GM12878 (cell line): ENCODE results near the gene H6PD. TPM values are rescaled to one million over a fixed set of nuclear protein-coding genes. Genes with fewer than 3 reads are reported as not detected.

Experiments used
- ATAC-seq: fragments of 200-7000 bp; cut with Tn5 transposase; 3 replicates; pipeline ENCODE4 v1.9.1; 2020; ENCODE audit warnings: mild to moderate bottlenecking, moderate library complexity
- BruUV-seq: library from RNA; stranded (reverse); fragments of 400-500 nt; replicated peaks from 2 replicates; lab custom pipeline; 2021; lab: Mats Ljungman, UMichigan
- CTCF ChIA-PET: fragments of 300-600 bp; sonication (Branson Sonifier 250); formaldehyde crosslinking; extraction: SDS; loops from one replicate; lab custom pipeline; 2021; ENCODE audit warnings: inconsistent platforms; lab: Yijun Ruan, JAX
- POLR2A ChIA-PET: fragments of 350-600 bp; formaldehyde crosslinking; extraction: SDS; loops from one replicate; lab custom pipeline; 2021; ENCODE audit warnings: inconsistent platforms; lab: Charles Lee
- RAD21 ChIA-PET: fragments of 300-600 bp; sonication (Branson Sonifier 250); formaldehyde crosslinking; loops from one replicate; lab custom pipeline; 2023; ENCODE audit warnings: antibody characterized with exemption; ENCODE audit not compliant: unreplicated experiment; lab: Charles Lee
- SMC1A ChIA-PET: fragments of 300-600 bp; sonication (Branson Sonifier 250); formaldehyde crosslinking; loops from one replicate; lab custom pipeline; 2023; ENCODE audit not compliant: unreplicated experiment, uncharacterized antibody; lab: Charles Lee
- DNase-seq: peaks from one replicate; pipeline ENCODE4 v3.0.0-alpha.2; 2011; ENCODE audit warnings: low read depth, low spot score
- FAIRE-seq: peaks from 3 replicates; lab custom pipeline; 2011; peaks lifted over from hg19 to GRCh38; lab: Jason Lieb, UNC
- H2AFZ ChIP-seq: 2 replicates; pipeline ENCODE4 v1.6.0; 2011; ENCODE audit warnings: low read depth, low read length, control low read depth; ENCODE audit not compliant: control insufficient read depth
- H3K27ac ChIP-seq: 2 replicates; pipeline ENCODE4 v1.5.1; 2011; ENCODE audit warnings: control low read depth; ENCODE audit not compliant: control insufficient read depth, insufficient read depth
- H3K27me3 ChIP-seq, 2 experiments: replicated peaks in 1 of 2; 2 replicates each; pipeline versions ENCODE4 v1.6.0 to v1.6.1; 2011; ENCODE audit warnings: low read length in 1 of 2; ENCODE audit not compliant: control insufficient read depth in 2 of 2, insufficient read depth in 2 of 2
- H3K36me3 ChIP-seq, 2 experiments: 2 replicates each; pipeline ENCODE4 v1.5.1; 2011; ENCODE audit warnings: low read length in 1 of 2; ENCODE audit not compliant: control insufficient read depth in 2 of 2, insufficient read depth in 2 of 2
- H3K4me1 ChIP-seq: 2 replicates; pipeline ENCODE4 v1.6.1; 2011; ENCODE audit warnings: mild to moderate bottlenecking, low read length, moderate library complexity, mixed read lengths; ENCODE audit not compliant: control insufficient read depth, insufficient read depth
- H3K4me2 ChIP-seq: 2 replicates; pipeline ENCODE4 v1.6.0; 2011; ENCODE audit warnings: control low read depth; ENCODE audit not compliant: control insufficient read depth, insufficient read depth
- H3K4me3 ChIP-seq: fragments of 200-600 bp; sonication (generic); 2 replicates; pipeline ENCODE4 v1.5.1; 2016
- H3K79me2 ChIP-seq: 2 replicates; pipeline ENCODE4 v1.6.0; 2011; ENCODE audit warnings: low read length; ENCODE audit not compliant: control insufficient read depth, insufficient read depth
- H3K9ac ChIP-seq: 2 replicates; pipeline ENCODE4 v1.8.0; 2011; ENCODE audit warnings: low read length, control low read depth, mixed read lengths; ENCODE audit not compliant: control insufficient read depth, insufficient read depth
- H3K9me3 ChIP-seq: replicated peaks from 3 replicates; pipeline ENCODE4 v1.5.1; 2011; ENCODE audit warnings: mild to moderate bottlenecking, low read length; ENCODE audit not compliant: control insufficient read depth, insufficient read depth
- H4K20me1 ChIP-seq: 2 replicates; pipeline ENCODE4 v1.6.0; 2011; ENCODE audit not compliant: control insufficient read depth, insufficient read depth
- CBFB ChIP-seq: IDR thresholded peaks from 2 replicates; pipeline ENCODE4 v1.6.1; 2016; ENCODE audit warnings: antibody characterized with exemption, low read depth
- CHD4 ChIP-seq: fragments of 200-600 bp; sonication (generic); IDR thresholded peaks from 2 replicates; pipeline ENCODE4 v1.6.1; 2016; ENCODE audit warnings: mild to moderate bottlenecking
- EED ChIP-seq: sonication (generic); IDR thresholded peaks from 2 replicates; pipeline ENCODE4 v1.6.1; 2016; ENCODE audit warnings: antibody characterized with exemption, low read depth
- HDGF ChIP-seq: fragments of 450-650 bp; IDR thresholded peaks from 2 replicates; pipeline ENCODE4 v1.6.1; 2016; ENCODE audit warnings: antibody characterized with exemption
- NR2C1 ChIP-seq: fragments of 450-650 bp; IDR thresholded peaks from 2 replicates; pipeline ENCODE4 v1.6.1; 2017; ENCODE audit warnings: antibody characterized with exemption, mild to moderate bottlenecking, moderate library complexity
- STAT1 ChIP-seq: fragments of 450-650 bp; conservative IDR thresholded peaks from 2 replicates; pipeline ENCODE4 v1.6.1; 2014; ENCODE audit warnings: antibody characterized with exemption, mild to moderate bottlenecking
- TBL1XR1 ChIP-seq: IDR thresholded peaks from 2 replicates; pipeline ENCODE4 v1.6.1; 2012; ENCODE audit warnings: low read depth, low read length, improper control_type of control experiment
- TCF3 ChIP-seq: IDR thresholded peaks from 2 replicates; pipeline ENCODE4 v1.6.1; 2012; ENCODE audit warnings: low read depth, mild to moderate bottlenecking, low read length, borderline replicate concordance; ENCODE audit not compliant: insufficient read depth
- YY1 ChIP-seq: IDR thresholded peaks from 2 replicates; pipeline ENCODE4 v1.6.1; 2011; ENCODE audit warnings: low read depth, mild to moderate bottlenecking, low read length
- WGBS: methylation state at CpG from one replicate; pipeline ENCODE4 v1.1.6; 2016; ENCODE audit warnings: low lambda C conversion rate; ENCODE audit not compliant: insufficient replicate concordance, insufficient coverage; ENCODE audit errors: missing lambda C conversion rate; 5-methylcytosine and 5-hydroxymethylcytosine counted together
- in situ Hi-C: fragments of 300-500 bp; cut with MboI; formaldehyde crosslinking; loops from 9 replicates; pipeline ENCODE4 v1.14.3; 2018; ENCODE audit warnings: mixed read lengths
- intact Hi-C: fragments of 100-400 bp; cut with micrococcal nuclease; formaldehyde crosslinking; loops from one replicate; pipeline ENCODE4 v1.14.2; 2022; ENCODE audit not compliant: unreplicated experiment
- polyA plus RNA-seq, 11 experiments: library from polyadenylated mRNA; depleted of rRNA in 4 of 11; unstranded in 6 of 11; stranded (reverse) in 5 of 11; fragments of >200 nt; fragmentation: Nextera tagmentation in 4 of 11; fragmentation: Illumina TruSeq in 1 of 11; extraction: Ambion mirVana in 4 of 11; extraction: Trizol in 1 of 11; gene quantifications; 1 replicate in 1 of 11; 2 replicates in 10 of 11; pipeline versions ENCODE4 v1.2.1 to v1.2.3, GENCODE V29; 2011 to 2016; ENCODE audit warnings: inconsistent platforms in 2 of 11, missing spikeins in 2 of 11, low read depth in 1 of 11
- total RNA-seq, 4 experiments: library from RNA; depleted of rRNA in 3 of 4; stranded (reverse); fragments of >200 nt in 3 of 4; fragmentation: Illumina TruSeq in 1 of 4; extraction: Trizol in 1 of 4; gene quantifications; 2 replicates each; pipeline versions ENCODE4 v1.2.1 to v1.2.3, GENCODE V29; 2013 to 2021
- TF ChIP-seq, protein P1 (sequence below): fragments of 450-650 bp; IDR thresholded peaks from 2 replicates; pipeline ENCODE4 v1.6.1; 2017; ENCODE audit warnings: antibody characterized with exemption, mild to moderate bottlenecking, moderate library complexity
- TF ChIP-seq, protein P2 (sequence below): fragments of 450-650 bp; formaldehyde crosslinking; IDR thresholded peaks from 2 replicates; pipeline ENCODE4 v1.5.0; 2022; ENCODE audit warnings: mild to moderate bottlenecking, missing genetic modification characterization

Gene H6PD
- total and polyA plus RNA-seq, 10 of the 15 experiments (the other 5 are each of a cell fraction or from before 2014, with no cell fraction given), result 1.2 to 20.7 (median 7.7) TPM

DNA sequence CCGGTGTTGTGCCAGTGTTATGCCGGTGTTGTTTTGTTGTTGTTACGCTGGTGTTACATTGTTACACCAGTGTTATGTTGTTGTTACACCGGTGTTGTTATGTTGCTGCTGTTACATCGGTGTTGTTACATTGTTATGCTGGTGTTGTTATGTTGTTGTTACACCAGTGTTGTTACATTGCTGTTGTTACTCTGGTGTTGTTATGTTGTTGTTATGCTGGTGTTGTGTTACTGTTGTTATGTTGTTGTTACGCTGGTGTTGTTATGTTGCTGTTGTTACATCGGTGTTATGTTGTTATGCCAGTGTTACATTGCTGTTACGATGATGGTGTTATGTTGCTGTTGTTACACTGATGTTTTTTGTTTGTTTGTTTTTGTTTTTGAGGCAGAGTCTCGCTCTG, 24.1 kb downstream of the H6PD start:
- in situ Hi-C loops (no loop called here), intact Hi-C loops (no loop called here)
- POLR2A ChIA-PET, result interaction anchor here (0.5 kb wide), 1 partner anchor 91 kb away, joined by 6 read pairs; no protein-coding TSS in a partner anchor
- Histone ChIP-seq H3K9ac (no peak overlapping the region), H3K4me3 (no peak overlapping the region), H2AFZ (no peak overlapping the region), H4K20me1 (no peaks in the 10 kb centered on the region), H3K9me3 (peaks cover 11% of the 10 kb centered on the region), H3K27me3 (no peaks in the 10 kb centered on the region), H3K36me3 (no peaks in the 10 kb centered on the region; a peak in 1 of 4 replicates), H3K4me1 (no peaks in the 10 kb centered on the region), H3K27ac (no peak overlapping the region), H3K79me2 (no peaks in the 10 kb centered on the region), H3K4me2 (no peak overlapping the region)
- RAD21 ChIA-PET, result no interaction called here
- no TSS peak for BruUV-seq
- 93% methylated on average over 9 of the region's 9 CpGs for whole genome bisulfite sequencing
- TF ChIP-seq, protein P1, sequence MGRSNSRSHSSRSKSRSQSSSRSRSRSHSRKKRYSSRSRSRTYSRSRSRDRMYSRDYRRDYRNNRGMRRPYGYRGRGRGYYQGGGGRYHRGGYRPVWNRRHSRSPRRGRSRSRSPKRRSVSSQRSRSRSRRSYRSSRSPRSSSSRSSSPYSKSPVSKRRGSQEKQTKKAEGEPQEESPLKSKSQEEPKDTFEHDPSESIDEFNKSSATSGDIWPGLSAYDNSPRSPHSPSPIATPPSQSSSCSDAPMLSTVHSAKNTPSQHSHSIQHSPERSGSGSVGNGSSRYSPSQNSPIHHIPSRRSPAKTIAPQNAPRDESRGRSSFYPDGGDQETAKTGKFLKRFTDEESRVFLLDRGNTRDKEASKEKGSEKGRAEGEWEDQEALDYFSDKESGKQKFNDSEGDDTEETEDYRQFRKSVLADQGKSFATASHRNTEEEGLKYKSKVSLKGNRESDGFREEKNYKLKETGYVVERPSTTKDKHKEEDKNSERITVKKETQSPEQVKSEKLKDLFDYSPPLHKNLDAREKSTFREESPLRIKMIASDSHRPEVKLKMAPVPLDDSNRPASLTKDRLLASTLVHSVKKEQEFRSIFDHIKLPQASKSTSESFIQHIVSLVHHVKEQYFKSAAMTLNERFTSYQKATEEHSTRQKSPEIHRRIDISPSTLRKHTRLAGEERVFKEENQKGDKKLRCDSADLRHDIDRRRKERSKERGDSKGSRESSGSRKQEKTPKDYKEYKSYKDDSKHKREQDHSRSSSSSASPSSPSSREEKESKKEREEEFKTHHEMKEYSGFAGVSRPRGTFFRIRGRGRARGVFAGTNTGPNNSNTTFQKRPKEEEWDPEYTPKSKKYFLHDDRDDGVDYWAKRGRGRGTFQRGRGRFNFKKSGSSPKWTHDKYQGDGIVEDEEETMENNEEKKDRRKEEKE, result no peak
- TF ChIP-seq EED (no peak), YY1 (no peak), TCF3 (no peak), HDGF (no peak), STAT1 (no peak), CHD4 (no peak), NR2C1 (no peak), CBFB (no peak), TBL1XR1 (no peak)
- TF ChIP-seq, protein P2, sequence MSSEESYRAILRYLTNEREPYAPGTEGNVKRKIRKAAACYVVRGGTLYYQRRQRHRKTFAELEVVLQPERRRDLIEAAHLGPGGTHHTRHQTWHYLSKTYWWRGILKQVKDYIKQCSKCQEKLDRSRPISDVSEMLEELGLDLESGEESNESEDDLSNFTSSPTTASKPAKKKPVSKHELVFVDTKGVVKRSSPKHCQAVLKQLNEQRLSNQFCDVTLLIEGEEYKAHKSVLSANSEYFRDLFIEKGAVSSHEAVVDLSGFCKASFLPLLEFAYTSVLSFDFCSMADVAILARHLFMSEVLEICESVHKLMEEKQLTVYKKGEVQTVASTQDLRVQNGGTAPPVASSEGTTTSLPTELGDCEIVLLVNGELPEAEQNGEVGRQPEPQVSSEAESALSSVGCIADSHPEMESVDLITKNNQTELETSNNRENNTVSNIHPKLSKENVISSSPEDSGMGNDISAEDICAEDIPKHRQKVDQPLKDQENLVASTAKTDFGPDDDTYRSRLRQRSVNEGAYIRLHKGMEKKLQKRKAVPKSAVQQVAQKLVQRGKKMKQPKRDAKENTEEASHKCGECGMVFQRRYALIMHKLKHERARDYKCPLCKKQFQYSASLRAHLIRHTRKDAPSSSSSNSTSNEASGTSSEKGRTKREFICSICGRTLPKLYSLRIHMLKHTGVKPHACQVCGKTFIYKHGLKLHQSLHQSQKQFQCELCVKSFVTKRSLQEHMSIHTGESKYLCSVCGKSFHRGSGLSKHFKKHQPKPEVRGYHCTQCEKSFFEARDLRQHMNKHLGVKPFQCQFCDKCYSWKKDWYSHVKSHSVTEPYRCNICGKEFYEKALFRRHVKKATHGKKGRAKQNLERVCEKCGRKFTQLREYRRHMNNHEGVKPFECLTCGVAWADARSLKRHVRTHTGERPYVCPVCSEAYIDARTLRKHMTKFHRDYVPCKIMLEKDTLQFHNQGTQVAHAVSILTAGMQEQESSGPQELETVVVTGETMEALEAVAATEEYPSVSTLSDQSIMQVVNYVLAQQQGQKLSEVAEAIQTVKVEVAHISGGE (CRISPR knock-in tag), result no peak
- FAIRE-seq (no peak), ATAC-seq (no peak), DNase-seq (no peak)
- CTCF ChIA-PET, result interaction anchor here (1.2 kb wide), 1 partner anchor 20 kb away, joined by 3 read pairs; no protein-coding TSS in a partner anchor
- SMC1A ChIA-PET, result no interaction called here
